ENCODE measurements around the gene MLLT10. TPM values are rescaled to one million over a fixed set of nuclear protein-coding genes. Genes with fewer than 3 reads are reported as not detected.

The MLLT10 gene
- total RNA-seq, 1 experiment from 2014 or later, result 83.6 TPM

GRCh38 chr10:21692916-21693315 is 158.9 kb downstream of the MLLT10 start:
- Histone ChIP-seq H3K27me3 (ENCODE audit: low read length) (no peaks in the 10 kb centered on the region), H3K4me2 (ENCODE audit: low read depth, low read length, poor library complexity, severe bottlenecking) (no peak overlapping the region), H3K9ac (ENCODE audit: low read length) (no peak overlapping the region), H3K4me3 (ENCODE audit: low read length) (no peak overlapping the region), H3K36me3 (ENCODE audit: insufficient read depth, low read length) (peaks cover 7% of the 10 kb centered on the region; the same call in 1 of the 2 replicates), H3K9me2 (replicated peaks; ENCODE audit: insufficient read depth, low read length) (no peaks in the 10 kb centered on the region), H2AFZ (ENCODE audit: low read length) (no peak overlapping the region), H3K79me2 (ENCODE audit: low read length) (peaks cover 62% of the 10 kb centered on the region), H3K27ac (ENCODE audit: low read length) (no peak overlapping the region), H3K4me1 (ENCODE audit: low read length) (peaks cover 2% of the 10 kb centered on the region), H3K9me3 (ENCODE audit: low read length) (no peaks in the 10 kb centered on the region; the same call in 1 of the 2 replicates), H4K20me1 (ENCODE audit: insufficient read depth, low read depth, low read length) (no peaks in the 10 kb centered on the region)
- DNase-seq, result no peak

GRCh38 chr10:21693418-21693817 is 159.4 kb downstream of the MLLT10 start:
- Histone ChIP-seq H3K79me2 (ENCODE audit: low read length) (peaks cover 62% of the 10 kb centered on the region), H3K27me3 (ENCODE audit: low read length) (no peaks in the 10 kb centered on the region), H3K36me3 (ENCODE audit: insufficient read depth, low read length) (peaks cover 7% of the 10 kb centered on the region; the same call in 1 of the 2 replicates), H2AFZ (ENCODE audit: low read length) (no peak overlapping the region), H4K20me1 (ENCODE audit: insufficient read depth, low read depth, low read length) (no peaks in the 10 kb centered on the region), H3K4me1 (ENCODE audit: low read length) (no peaks in the 10 kb centered on the region), H3K27ac (ENCODE audit: low read length) (no peak overlapping the region), H3K9me2 (replicated peaks; ENCODE audit: insufficient read depth, low read length) (no peaks in the 10 kb centered on the region), H3K9me3 (ENCODE audit: low read length) (no peaks in the 10 kb centered on the region; the same call in 1 of the 2 replicates), H3K4me2 (ENCODE audit: low read depth, low read length, poor library complexity, severe bottlenecking) (no peak overlapping the region), H3K9ac (ENCODE audit: low read length) (no peak overlapping the region), H3K4me3 (ENCODE audit: low read length) (no peak overlapping the region)
- no peak for DNase-seq

GRCh38 chr10:21694631-21695030 is 160.6 kb downstream of the MLLT10 start:
- Histone ChIP-seq H3K9me2 (replicated peaks; ENCODE audit: insufficient read depth, low read length) (no peaks in the 10 kb centered on the region), H3K4me1 (ENCODE audit: low read length) (no peaks in the 10 kb centered on the region), H3K9me3 (ENCODE audit: low read length) (peaks cover 5% of the 10 kb centered on the region; the same call in 1 of the 2 replicates), H3K4me2 (ENCODE audit: low read depth, low read length, poor library complexity, severe bottlenecking) (no peak overlapping the region), H4K20me1 (ENCODE audit: insufficient read depth, low read depth, low read length) (no peaks in the 10 kb centered on the region), H3K4me3 (ENCODE audit: low read length) (no peak overlapping the region), H3K79me2 (ENCODE audit: low read length) (peaks cover 65% of the 10 kb centered on the region), H3K36me3 (ENCODE audit: insufficient read depth, low read length) (peaks cover 15% of the 10 kb centered on the region), H2AFZ (ENCODE audit: low read length) (no peak overlapping the region), H3K9ac (ENCODE audit: low read length) (no peak overlapping the region), H3K27me3 (ENCODE audit: low read length) (no peaks in the 10 kb centered on the region), H3K27ac (ENCODE audit: low read length) (no peak overlapping the region)
- DNase-seq, result no peak

- Histone ChIP-seq H3K9ac (ENCODE audit: low read length) (no peak overlapping the region), H3K36me3 (ENCODE audit: insufficient read depth, low read length) (peaks cover 24% of the 10 kb centered on the region), H4K20me1 (ENCODE audit: insufficient read depth, low read depth, low read length) (no peaks in the 10 kb centered on the region), H3K9me3 (ENCODE audit: low read length) (peaks cover 12% of the 10 kb centered on the region), H3K27me3 (ENCODE audit: low read length) (no peaks in the 10 kb centered on the region), H3K4me2 (ENCODE audit: low read depth, low read length, poor library complexity, severe bottlenecking) (no peak overlapping the region), H3K27ac (ENCODE audit: low read length) (no peak overlapping the region), H2AFZ (ENCODE audit: low read length) (no peak overlapping the region), H3K9me2 (replicated peaks; ENCODE audit: insufficient read depth, low read length) (no peaks in the 10 kb centered on the region), H3K4me1 (ENCODE audit: low read length) (no peaks in the 10 kb centered on the region), H3K79me2 (ENCODE audit: low read length) (peaks cover 71% of the 10 kb centered on the region), H3K4me3 (ENCODE audit: low read length) (no peak overlapping the region)
- DNase-seq, result no peak
Observed at GRCh38 chr10:21696302-21696701, 162.3 kb downstream of the MLLT10 start.

GRCh38 chr10:21699575-21699974 is 165.5 kb downstream of the MLLT10 start:
- peaks cover 12% of the 10 kb centered on the region for H3K4me1 ChIP-seq (ENCODE audit: low read length)
- H3K9me3 ChIP-seq (ENCODE audit: low read length), result peaks cover 12% of the 10 kb centered on the region
- H3K4me2 ChIP-seq (ENCODE audit: low read depth, low read length, poor library complexity, severe bottlenecking), result no peak overlapping the region
- peaks cover 84% of the 10 kb centered on the region for H3K79me2 ChIP-seq (ENCODE audit: low read length)
- peaks cover 24% of the 10 kb centered on the region for H3K36me3 ChIP-seq (ENCODE audit: insufficient read depth, low read length)
- no peaks in the 10 kb centered on the region for H3K9me2 ChIP-seq (replicated peaks; ENCODE audit: insufficient read depth, low read length)
- DNase-seq, result no peak
- no peaks in the 10 kb centered on the region for H4K20me1 ChIP-seq (ENCODE audit: insufficient read depth, low read depth, low read length)
- no peaks in the 10 kb centered on the region for H3K27me3 ChIP-seq (ENCODE audit: low read length)
- no peak overlapping the region for H3K4me3 ChIP-seq (ENCODE audit: low read length)
- no peak overlapping the region for H3K27ac ChIP-seq (ENCODE audit: low read length)
- no peak overlapping the region for H3K9ac ChIP-seq (ENCODE audit: low read length)
- no peak overlapping the region for H2AFZ ChIP-seq (ENCODE audit: low read length)

GRCh38 chr10:21700474-21700873 is 166.4 kb downstream of the MLLT10 start:
- Histone ChIP-seq H4K20me1 (ENCODE audit: insufficient read depth, low read depth, low read length) (no peaks in the 10 kb centered on the region), H3K4me1 (ENCODE audit: low read length) (peaks cover 12% of the 10 kb centered on the region), H3K79me2 (ENCODE audit: low read length) (peaks cover 91% of the 10 kb centered on the region), H3K27ac (ENCODE audit: low read length) (no peak overlapping the region), H2AFZ (ENCODE audit: low read length) (no peak overlapping the region), H3K27me3 (ENCODE audit: low read length) (no peaks in the 10 kb centered on the region), H3K36me3 (ENCODE audit: insufficient read depth, low read length) (peaks cover 24% of the 10 kb centered on the region), H3K4me2 (ENCODE audit: low read depth, low read length, poor library complexity, severe bottlenecking) (no peak overlapping the region), H3K4me3 (ENCODE audit: low read length) (no peak overlapping the region), H3K9me2 (replicated peaks; ENCODE audit: insufficient read depth, low read length) (no peaks in the 10 kb centered on the region), H3K9ac (ENCODE audit: low read length) (no peak overlapping the region), H3K9me3 (ENCODE audit: low read length) (peaks cover 12% of the 10 kb centered on the region)
- peak; percentile 54 for DNase-seq

- no peaks in the 10 kb centered on the region for H3K27me3 ChIP-seq (ENCODE audit: low read length)
- peaks cover 17% of the 10 kb centered on the region for H3K36me3 ChIP-seq (ENCODE audit: insufficient read depth, low read length)
- H3K27ac ChIP-seq (ENCODE audit: low read length), result peak overlapping the region; percentile 32; the same call in 1 of the 2 replicates
- peaks cover 12% of the 10 kb centered on the region for H3K4me1 ChIP-seq (ENCODE audit: low read length)
- DNase-seq, result no peak
- no peaks in the 10 kb centered on the region for H3K9me2 ChIP-seq (replicated peaks; ENCODE audit: insufficient read depth, low read length)
- no peak overlapping the region for H2AFZ ChIP-seq (ENCODE audit: low read length)
- no peaks in the 10 kb centered on the region for H4K20me1 ChIP-seq (ENCODE audit: insufficient read depth, low read depth, low read length)
- no peak overlapping the region for H3K4me3 ChIP-seq (ENCODE audit: low read length)
- peak overlapping the region; percentile 16 for H3K4me2 ChIP-seq (ENCODE audit: low read depth, low read length, poor library complexity, severe bottlenecking)
- H3K9me3 ChIP-seq (ENCODE audit: low read length), result peaks cover 12% of the 10 kb centered on the region
- peaks cover 91% of the 10 kb centered on the region for H3K79me2 ChIP-seq (ENCODE audit: low read length)
- no peak overlapping the region for H3K9ac ChIP-seq (ENCODE audit: low read length)
Observed at GRCh38 chr10:21702633-21703111, 168.6 kb downstream of the MLLT10 start.

GRCh38 chr10:21705142-21705827 is 171.3 kb downstream of the MLLT10 start:
- peaks cover 17% of the 10 kb centered on the region for H3K4me1 ChIP-seq (ENCODE audit: low read length)
- no peaks in the 10 kb centered on the region for H4K20me1 ChIP-seq (ENCODE audit: insufficient read depth, low read depth, low read length)
- no peak overlapping the region for H3K4me2 ChIP-seq (ENCODE audit: low read depth, low read length, poor library complexity, severe bottlenecking)
- no peak overlapping the region for H3K27ac ChIP-seq (ENCODE audit: low read length)
- H3K27me3 ChIP-seq (ENCODE audit: low read length), result no peaks in the 10 kb centered on the region
- DNase-seq, result no peak
- H3K9me3 ChIP-seq (ENCODE audit: low read length), result peaks cover 4% of the 10 kb centered on the region
- H3K9ac ChIP-seq (ENCODE audit: low read length), result no peak overlapping the region
- H3K9me2 ChIP-seq (replicated peaks; ENCODE audit: insufficient read depth, low read length), result no peaks in the 10 kb centered on the region
- H2AFZ ChIP-seq (ENCODE audit: low read length), result no peak overlapping the region
- peaks cover 87% of the 10 kb centered on the region for H3K79me2 ChIP-seq (ENCODE audit: low read length)
- H3K4me3 ChIP-seq (ENCODE audit: low read length), result no peak overlapping the region
- peaks cover 7% of the 10 kb centered on the region; the same call in 1 of the 2 replicates for H3K36me3 ChIP-seq (ENCODE audit: insufficient read depth, low read length)

Data from Karpas-422 (cell line).